ENCODE data around the gene LCN2. TPM values are rescaled to one million over a fixed set of nuclear protein-coding genes. Genes with fewer than 3 reads are reported as not detected.

The LCN2 gene
- total RNA-seq, 1 experiment from 2014 or later: 221 TPM

DNA sequence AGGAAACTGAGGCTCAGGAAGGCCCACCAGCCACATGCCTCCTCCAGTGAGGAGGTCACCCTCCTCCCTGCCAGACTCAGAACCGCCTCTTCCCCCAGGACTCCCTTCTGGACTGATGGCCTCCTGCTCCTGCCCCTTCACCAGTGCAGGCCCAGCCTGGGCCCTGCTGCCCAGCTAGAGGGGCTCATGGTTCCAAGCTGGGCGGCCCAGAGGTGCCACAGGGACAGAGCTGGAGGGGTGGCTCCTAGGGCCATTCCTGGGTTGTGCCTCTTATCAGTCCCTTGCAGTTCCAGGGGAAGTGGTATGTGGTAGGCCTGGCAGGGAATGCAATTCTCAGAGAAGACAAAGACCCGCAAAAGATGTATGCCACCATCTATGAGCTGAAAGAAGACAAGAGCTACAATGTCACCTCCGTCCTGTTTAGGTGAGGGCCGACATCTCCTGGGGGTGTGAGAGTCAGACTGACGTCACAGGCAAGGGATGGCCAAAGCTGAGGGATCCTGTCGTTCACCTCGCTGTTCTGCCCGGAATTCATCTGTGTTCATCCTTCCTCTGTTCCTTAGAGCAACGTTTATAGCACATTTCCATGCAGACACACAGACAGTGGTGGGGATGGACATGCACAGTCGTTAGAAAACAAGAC lies 819 bp downstream of the LCN2 start:
- DNase-seq (ENCODE audit: low spot score): no peak

- DNase-seq (ENCODE audit: low spot score): peak; percentile 87
Observed at GRCh38 chr9:128150594-128151308, 1.5 kb downstream of the LCN2 start.

DNA sequence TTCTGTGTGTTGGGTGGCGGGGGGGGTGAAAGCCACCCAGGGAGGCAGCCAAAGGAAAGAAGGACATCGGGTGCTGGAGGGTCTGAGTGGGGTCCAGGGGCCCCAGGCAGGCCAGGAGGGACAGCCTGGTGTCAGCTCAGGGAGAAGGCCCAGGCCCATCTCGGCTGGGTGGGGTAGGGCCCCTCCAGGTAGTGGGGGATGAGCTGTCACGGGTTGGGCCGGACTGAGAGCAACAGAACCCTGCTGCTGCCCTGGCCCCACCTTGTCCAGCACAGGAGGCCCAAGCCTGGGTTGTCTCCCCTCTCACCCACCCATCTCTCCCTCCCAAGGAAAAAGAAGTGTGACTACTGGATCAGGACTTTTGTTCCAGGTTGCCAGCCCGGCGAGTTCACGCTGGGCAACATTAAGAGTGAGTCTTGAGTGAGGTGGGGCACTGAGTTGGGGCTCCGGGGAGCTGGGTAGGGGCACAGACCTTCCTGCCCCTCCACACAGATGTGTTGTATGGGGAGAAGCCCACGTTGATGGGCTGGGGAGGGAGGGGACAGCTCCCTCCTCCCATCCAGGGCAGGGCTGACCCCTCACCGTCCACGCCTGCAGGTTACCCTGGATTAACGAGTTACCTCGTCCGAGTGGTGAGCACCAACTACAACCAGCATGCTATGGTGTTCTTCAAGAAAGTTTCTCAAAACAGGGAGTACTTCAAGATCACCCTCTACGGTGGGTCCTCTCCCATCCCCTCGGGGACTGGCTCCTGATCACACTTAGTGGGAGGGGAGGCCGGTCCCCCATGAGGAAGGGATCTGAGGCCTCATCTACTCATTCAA lies 2.3 kb downstream of the LCN2 start:
- DNase-seq (ENCODE audit: low spot score): no peak

DNA sequence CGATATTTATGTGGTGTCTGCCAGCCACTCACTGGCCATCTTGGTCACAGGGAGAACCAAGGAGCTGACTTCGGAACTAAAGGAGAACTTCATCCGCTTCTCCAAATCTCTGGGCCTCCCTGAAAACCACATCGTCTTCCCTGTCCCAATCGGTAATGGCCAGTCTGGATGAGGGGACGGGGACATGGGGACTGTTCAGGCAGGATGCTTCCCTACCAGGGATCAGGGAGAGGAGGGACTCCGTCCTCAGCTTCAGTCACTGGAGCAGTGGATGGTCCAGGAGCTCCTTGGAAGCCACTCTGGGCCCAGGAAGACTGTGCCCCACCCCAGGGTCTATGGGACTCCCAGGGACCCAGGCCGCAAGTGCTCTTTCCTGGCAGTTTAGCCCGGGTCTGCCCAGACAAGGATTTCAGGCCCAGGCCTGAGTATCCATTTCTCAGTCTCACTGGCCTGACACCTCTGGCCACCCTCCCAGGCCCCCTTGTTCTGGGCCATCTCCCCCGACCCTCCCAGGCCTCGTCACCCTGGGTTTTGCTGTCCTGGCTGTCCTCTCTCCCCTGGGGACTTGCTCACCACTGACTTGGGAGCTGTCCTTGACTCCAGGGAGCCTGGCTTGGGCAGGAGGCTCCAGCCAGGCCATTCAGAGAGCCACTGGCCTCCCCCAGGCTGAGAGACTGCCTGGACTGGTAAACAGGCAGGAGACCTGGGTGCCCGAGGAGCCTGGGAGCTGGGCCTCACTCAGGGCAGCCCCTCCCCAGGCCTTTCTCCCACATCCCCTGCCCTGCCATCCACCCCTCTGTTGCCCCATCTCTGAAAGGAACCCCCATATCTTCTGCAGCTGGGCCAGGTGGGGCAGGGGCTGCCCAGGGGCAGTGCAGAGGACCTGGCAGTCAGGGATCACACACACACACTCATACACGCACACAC lies 3.1 kb downstream of the LCN2 start:
- DNase-seq (ENCODE audit: low spot score): no peak

GRCh38 chr9:128153060-128153946 lies 4.0 kb downstream of the LCN2 start:
- DNase-seq (ENCODE audit: low spot score): no peak

DNA sequence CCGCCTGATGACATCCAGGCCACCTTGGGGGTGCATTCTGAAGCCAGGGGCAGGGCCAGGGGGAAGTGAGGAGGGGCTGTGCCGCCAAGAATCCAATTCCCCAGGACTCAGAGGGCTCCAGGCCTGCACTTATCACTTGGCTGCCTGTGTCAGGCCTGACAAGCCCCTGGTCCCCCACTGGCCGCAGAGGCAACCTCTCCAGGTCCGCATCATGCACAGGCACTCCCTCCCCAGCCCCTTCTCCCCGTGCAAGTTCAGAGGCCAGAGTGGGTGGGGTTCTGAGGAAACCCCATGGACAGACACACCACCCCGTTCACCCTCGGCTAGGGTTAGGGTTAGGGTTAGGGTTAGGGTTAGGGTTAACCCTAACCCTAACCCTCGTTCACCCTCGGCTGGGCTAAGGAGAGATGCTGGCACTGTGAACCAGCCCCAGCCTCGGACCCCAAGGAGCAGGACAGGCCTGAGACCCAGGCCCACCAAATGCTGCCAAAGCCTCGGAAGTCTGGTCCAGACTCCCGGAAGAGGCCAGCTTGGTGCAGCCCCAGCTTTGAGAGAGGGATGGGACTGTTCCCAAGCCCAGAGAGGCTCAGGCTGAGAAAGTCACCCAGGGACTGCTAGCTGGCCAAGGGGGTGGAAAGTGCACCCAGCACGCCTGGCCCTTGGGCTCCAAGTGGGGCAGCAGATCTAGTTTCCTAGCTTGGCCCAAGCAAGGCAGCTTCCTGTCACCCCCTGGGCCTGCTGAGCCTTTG lies 4.9 kb downstream of the LCN2 start:
- DNase-seq (ENCODE audit: low spot score): no peak

DNA sequence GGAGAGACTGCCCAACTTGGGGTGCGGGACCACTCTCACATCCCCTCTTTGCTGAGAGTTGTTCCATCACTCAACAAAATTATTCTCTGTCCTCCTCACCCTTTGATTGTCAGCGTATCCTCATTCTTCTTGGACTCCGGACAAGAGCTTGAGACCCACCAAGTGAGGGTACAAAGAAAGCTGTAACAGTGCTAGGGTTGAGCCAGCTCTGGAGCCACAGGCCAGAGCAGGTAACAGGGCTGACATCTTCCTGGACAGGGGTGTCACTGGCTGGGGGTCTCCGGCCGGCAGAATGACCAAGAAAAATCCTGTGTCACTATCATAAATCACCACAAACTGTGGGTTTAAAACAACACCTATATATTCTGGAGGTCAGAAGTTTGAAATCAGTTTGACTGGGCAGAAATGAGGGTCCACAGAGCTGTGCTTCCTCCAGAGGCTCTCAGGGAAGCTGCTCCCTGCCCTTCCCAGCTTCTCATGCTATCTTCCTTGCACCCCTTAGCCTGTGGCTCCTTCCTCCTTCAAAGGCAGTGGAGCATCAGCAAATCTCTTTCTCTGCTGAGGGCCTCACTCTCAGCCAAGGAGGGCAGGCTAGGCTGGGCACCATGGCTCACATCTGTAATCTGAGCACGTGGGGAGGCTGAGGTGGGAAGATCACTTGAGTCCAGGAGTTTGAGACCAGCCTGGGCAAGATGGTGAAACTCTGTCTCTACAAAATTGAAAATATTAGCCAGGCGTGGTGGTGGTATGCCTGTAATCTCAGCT lies 6.7 kb downstream of the LCN2 start:
- no peak for DNase-seq (ENCODE audit: low spot score)

GRCh38 chr9:128159522-128159783 lies 10.2 kb downstream of the LCN2 start:
- DNase-seq (ENCODE audit: low spot score): no peak

DNA sequence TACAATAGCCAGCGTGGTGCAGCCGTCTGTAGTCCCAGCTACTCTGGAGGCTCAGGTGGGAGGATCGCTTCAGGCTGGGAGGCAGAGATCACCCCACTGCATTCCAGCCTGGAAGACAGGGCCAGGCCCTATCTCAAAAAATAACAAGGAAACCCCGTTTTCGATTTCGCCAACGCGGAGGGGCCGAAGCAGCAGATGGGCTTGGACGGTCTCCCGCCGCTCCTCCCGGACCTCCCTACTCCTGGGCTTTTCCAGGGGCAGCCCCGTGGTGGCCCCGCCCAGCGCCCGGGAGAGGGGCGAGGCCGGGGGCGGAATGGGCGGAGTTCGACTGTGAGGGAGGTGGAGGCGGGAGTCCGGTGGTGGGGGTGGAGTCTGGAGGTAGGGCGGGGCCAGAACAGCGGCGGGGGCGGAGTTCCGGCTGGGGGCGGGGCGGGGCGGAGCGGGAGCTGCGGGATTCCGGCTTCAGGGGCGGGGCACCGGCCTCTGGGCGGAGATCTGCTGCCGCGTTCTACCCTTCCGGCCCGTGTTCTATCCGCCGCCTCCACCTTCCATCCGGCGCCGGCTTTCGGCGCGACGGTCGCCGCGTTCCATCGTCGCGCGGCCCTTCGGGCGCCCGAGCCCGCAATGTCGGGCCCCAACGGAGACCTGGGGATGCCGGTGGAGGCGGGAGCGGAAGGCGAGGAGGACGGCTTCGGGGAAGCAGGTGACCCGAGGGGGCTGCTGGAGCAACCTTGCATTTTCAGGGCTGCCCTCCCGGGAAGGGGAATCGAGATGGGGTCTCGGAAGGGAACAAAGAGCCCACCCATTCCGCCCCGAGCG lies 10.7 kb downstream of the LCN2 start, which contains the start of gene BBLN:
Gene BBLN, plus strand, starts transcription at position 482 of the 819 bp plus-strand sequence. Its CDS starts 143 bp downstream, at position 625.
- peak; percentile 94 for DNase-seq (ENCODE audit: low spot score)

DNA sequence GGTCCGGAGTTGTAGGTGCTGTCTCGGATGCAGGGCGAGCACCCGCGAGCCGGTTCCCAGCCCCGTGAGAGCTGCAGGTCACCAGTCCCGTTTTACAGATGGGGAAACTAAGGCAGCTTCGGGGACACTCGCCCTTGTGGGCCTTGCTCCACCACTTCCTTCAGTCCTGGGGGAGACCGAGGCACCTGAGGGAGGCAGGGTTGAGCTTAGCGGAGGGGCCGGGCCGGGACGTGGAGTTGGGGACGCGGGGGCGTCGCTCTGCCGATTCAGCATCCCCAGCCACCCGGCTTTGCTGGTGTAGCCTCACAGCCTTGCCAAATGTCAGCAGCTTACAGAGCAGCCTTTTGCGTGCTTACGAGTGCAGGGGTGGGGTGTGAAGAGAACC lies 11.3 kb downstream of the LCN2 start:
- DNase-seq (ENCODE audit: low spot score): no peak

DNA sequence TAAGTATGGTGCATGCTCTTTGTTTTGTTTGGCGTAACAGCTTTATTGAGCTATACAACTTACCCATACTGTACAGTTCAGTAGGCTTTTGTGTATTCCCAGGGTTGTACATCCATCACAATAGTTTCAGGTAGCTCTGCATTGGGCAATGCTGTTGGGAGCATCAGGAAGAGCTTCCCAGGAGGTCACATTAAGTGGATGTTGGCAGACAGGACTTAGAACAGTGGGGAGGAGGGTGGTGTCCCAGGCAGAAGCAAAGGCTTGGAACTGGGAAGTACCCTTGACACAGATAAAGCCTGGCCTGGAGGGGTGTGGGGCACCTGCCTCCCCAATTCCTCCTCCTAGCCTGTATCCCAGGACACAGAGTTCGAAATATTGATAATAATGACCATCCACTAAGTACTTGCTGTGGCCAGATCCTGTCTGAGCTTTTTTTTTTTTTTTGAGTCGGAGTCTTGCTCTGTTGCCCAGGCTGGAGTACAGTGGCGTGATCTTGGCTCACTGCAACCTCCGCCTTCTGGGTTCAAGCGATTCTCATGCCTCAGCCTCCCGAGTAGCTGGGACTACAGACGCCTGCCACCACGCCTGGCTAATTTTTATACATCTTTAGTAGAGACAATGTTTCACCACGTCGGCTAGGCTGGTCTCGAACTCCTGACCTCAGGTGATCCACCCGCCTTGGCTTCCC lies 12.1 kb downstream of the LCN2 start:
- no peak for DNase-seq (ENCODE audit: low spot score)

DNA sequence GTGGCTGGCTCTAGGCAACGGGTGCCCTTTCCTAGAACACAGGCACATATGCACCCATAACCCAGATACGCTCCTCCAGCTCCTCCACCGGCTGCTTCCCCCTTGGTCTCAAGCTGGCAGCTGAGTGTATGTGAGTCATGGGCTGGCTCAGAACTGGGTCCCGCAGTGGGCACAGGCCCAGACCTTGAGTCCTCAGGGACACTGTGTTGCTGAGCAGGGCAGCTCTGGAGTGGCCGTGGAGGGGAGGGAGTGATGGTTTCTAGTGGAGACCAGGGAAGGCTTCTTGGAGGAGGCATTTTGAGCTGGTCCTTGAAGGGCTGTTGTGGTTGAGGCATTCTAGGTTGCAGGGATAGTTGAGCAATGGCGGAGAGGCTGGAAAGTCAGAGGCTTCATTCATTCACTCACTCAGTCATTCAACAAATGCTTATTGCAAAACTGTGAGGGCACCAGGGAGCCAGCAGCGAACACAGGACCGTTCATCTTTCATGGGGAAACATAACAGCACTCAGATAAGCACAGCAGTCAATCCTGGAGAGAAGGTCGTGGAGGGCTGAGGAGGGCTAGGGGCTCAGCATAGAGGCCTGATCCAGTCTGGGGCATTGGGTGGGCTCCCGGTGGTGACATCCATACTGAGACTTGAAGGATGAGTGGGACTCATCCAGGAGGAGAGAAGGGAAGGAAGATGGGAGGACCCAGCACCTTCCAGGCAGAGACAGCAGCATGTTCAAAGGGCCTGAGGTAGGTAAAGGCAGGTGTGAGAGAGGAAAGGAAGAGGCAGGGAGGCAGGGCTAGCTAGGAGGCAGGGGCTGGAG lies 13.2 kb downstream of the LCN2 start:
- DNase-seq (ENCODE audit: low spot score): no peak

DNA sequence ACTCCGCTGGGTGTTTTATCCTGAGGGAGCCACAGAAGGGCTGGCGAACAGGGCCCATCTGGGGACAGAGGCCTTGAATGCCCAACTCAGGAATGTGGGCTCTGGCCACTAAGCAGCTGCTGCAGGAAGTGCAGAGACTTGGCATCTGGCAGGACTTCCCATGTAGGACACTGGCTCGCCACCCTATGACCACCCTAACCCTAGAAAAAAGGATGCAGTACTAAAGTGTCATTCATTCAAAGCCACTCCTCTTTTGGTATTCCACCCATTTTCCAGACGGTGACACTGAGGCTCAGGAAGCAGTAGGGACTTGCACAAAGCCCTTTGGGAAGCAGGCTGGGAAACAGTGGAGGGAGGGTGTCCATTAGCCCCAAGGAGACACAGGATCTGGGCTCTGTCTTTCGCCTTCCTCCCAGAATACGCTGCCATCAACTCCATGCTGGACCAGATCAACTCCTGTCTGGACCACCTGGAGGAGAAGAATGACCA lies 13.8 kb downstream of the LCN2 start:
- no peak for DNase-seq (ENCODE audit: low spot score)

GRCh38 chr9:128163523-128164306 lies 14.5 kb downstream of the LCN2 start:
- DNase-seq (ENCODE audit: low spot score): no peak

- no peak for DNase-seq (ENCODE audit: low spot score)
Observed at GRCh38 chr9:128164307-128164885, 15.1 kb downstream of the LCN2 start.

All from HT-29 (cell line).